ENCODE measurements around the gene C12orf42.
A peak's percentile ranks its signal among the peaks of the same experiment; 100 is the strongest.
"Not testable (repeated sequence)": the region's sequence is repeated elsewhere in the genome, so short reads cannot be mapped to it uniquely, and the experiment has no call there.

C12orf42 gene

GRCh38 chr12:103434165-103435105, 61.3 kb downstream of the C12orf42 start:
- in situ Hi-C loops (cut with MboI; ENCODE audit: low pct_unique_long_range_greater_than_20kb, low sequenced_read_pairs); DNase-seq: not testable (repeated sequence)

GRCh38 chr12:103431950-103432349, 63.8 kb downstream of the C12orf42 start:
- in situ Hi-C loops (cut with MboI; ENCODE audit: low pct_unique_long_range_greater_than_20kb, low sequenced_read_pairs) = no loop called here
- no peak for DNase-seq

GRCh38 chr12:103431387-103431786, 64.4 kb downstream of the C12orf42 start:
- in situ Hi-C loops (cut with MboI; ENCODE audit: low pct_unique_long_range_greater_than_20kb, low sequenced_read_pairs) = no loop called here
- DNase-seq = no peak

GRCh38 chr12:103425674-103426073, 70.1 kb downstream of the C12orf42 start:
- DNase-seq; in situ Hi-C loops (cut with MboI; ENCODE audit: low pct_unique_long_range_greater_than_20kb, low sequenced_read_pairs): not testable (repeated sequence)

- in situ Hi-C loops (cut with MboI; ENCODE audit: low pct_unique_long_range_greater_than_20kb, low sequenced_read_pairs); DNase-seq: not testable (repeated sequence)
Observed at GRCh38 chr12:103424849-103425586, 70.8 kb downstream of the C12orf42 start.

- DNase-seq = no peak
- in situ Hi-C loops (cut with MboI; ENCODE audit: low pct_unique_long_range_greater_than_20kb, low sequenced_read_pairs) = no loop called here
Observed at GRCh38 chr12:103423516-103423910, 72.3 kb downstream of the C12orf42 start.

GRCh38 chr12:103422746-103423515, 72.8 kb downstream of the C12orf42 start:
- in situ Hi-C loops (cut with MboI; ENCODE audit: low pct_unique_long_range_greater_than_20kb, low sequenced_read_pairs) = no loop called here
- no peak for DNase-seq

- in situ Hi-C loops (cut with MboI; ENCODE audit: low pct_unique_long_range_greater_than_20kb, low sequenced_read_pairs) = no loop called here
- no peak for DNase-seq
Observed at GRCh38 chr12:103422328-103422727, 73.4 kb downstream of the C12orf42 start.

- in situ Hi-C loops (cut with MboI; ENCODE audit: low pct_unique_long_range_greater_than_20kb, low sequenced_read_pairs) = no loop called here
- no peak for DNase-seq
Observed at GRCh38 chr12:103421402-103421801, 74.4 kb downstream of the C12orf42 start.

- in situ Hi-C loops (cut with MboI; ENCODE audit: low pct_unique_long_range_greater_than_20kb, low sequenced_read_pairs) = no loop called here
- no peak for DNase-seq
Observed at GRCh38 chr12:103415681-103416080, 80.1 kb downstream of the C12orf42 start.

GRCh38 chr12:103401421-103401820, 94.3 kb downstream of the C12orf42 start:
- in situ Hi-C loops (cut with MboI; ENCODE audit: low pct_unique_long_range_greater_than_20kb, low sequenced_read_pairs) = no loop called here
- peak; percentile 9 for DNase-seq

GRCh38 chr12:103399986-103400385, 95.8 kb downstream of the C12orf42 start:
- in situ Hi-C loops (cut with MboI; ENCODE audit: low pct_unique_long_range_greater_than_20kb, low sequenced_read_pairs) = no loop called here
- DNase-seq = peak; percentile 81

GRCh38 chr12:103397536-103397935, 98.2 kb downstream of the C12orf42 start:
- no peak for DNase-seq
- in situ Hi-C loops (cut with MboI; ENCODE audit: low pct_unique_long_range_greater_than_20kb, low sequenced_read_pairs) = no loop called here

- no peak for DNase-seq
- in situ Hi-C loops (cut with MboI; ENCODE audit: low pct_unique_long_range_greater_than_20kb, low sequenced_read_pairs) = no loop called here
Observed at GRCh38 chr12:103392722-103393121, 103.0 kb downstream of the C12orf42 start.

- in situ Hi-C loops (cut with MboI; ENCODE audit: low pct_unique_long_range_greater_than_20kb, low sequenced_read_pairs) = no loop called here
- DNase-seq = no peak
Observed at GRCh38 chr12:103391103-103391502, 104.7 kb downstream of the C12orf42 start.

GRCh38 chr12:103387385-103387784, 108.4 kb downstream of the C12orf42 start:
- DNase-seq = peak; percentile 29
- in situ Hi-C loops (cut with MboI; ENCODE audit: low pct_unique_long_range_greater_than_20kb, low sequenced_read_pairs) = no loop called here

- in situ Hi-C loops (cut with MboI; ENCODE audit: low pct_unique_long_range_greater_than_20kb, low sequenced_read_pairs) = no loop called here
- DNase-seq = no peak
Observed at GRCh38 chr12:103386451-103386850, 109.3 kb downstream of the C12orf42 start.

- no peak for DNase-seq
- in situ Hi-C loops (cut with MboI; ENCODE audit: low pct_unique_long_range_greater_than_20kb, low sequenced_read_pairs) = no loop called here
Observed at GRCh38 chr12:103382736-103383346, 112.9 kb downstream of the C12orf42 start.

- DNase-seq = no peak
- in situ Hi-C loops (cut with MboI; ENCODE audit: low pct_unique_long_range_greater_than_20kb, low sequenced_read_pairs) = no loop called here
Observed at GRCh38 chr12:103382119-103382518, 113.6 kb downstream of the C12orf42 start.
